COLO829 (cell line): Measurements from ENCODE around the gene GALNT16.
"Not testable (repeated sequence)": the region's sequence is repeated elsewhere in the genome, so short reads cannot be mapped to it uniquely, and the experiment has no call there.

Experiments used
- DNase-seq: peaks from one replicate; pipeline ENCODE4 v3.0.0; 2012; ENCODE audit warnings: low spot score

The GALNT16 gene

GRCh38 chr14:69260190-69260860 lies 367 bp downstream of the GALNT16 start:
- no peak for DNase-seq

GRCh38 chr14:69260861-69261564 lies 1.1 kb downstream of the GALNT16 start:
- no peak for DNase-seq

- no peak for DNase-seq
These were observed 1.9 kb downstream of the GALNT16 start for GRCh38 chr14:69261761-69262331.

GRCh38 chr14:69262516-69262915 lies 2.6 kb downstream of the GALNT16 start:
- DNase-seq: no peak

DNA sequence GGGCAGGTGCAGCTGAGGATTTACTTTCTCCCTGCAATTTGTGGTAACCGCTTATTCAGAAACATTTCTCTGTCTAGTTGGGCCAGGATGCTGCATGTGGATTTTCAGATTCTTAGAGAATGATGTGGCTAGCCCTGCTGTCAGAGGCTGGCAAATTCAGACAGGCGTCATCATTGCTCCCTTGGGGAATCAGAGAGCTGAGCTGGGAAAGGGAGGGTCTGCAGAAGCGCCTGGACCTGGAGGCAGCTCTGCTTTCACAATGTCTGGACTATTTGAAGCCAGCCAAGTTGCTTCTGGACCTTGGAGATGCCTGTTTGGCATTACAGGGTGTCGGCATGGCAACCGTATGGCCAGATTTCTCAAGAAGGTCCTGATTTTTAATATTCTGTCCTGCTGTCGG lies 3.4 kb downstream of the GALNT16 start:
- DNase-seq: no peak

GRCh38 chr14:69263771-69264170 lies 3.8 kb downstream of the GALNT16 start:
- no peak for DNase-seq

GRCh38 chr14:69266572-69267345 lies 6.8 kb downstream of the GALNT16 start:
- no peak for DNase-seq

GRCh38 chr14:69267492-69267891 lies 7.5 kb downstream of the GALNT16 start:
- no peak for DNase-seq

- DNase-seq: no peak
These were observed 8.3 kb downstream of the GALNT16 start for GRCh38 chr14:69268223-69268622.

- no peak for DNase-seq
These were observed 8.8 kb downstream of the GALNT16 start for GRCh38 chr14:69268763-69269162.

GRCh38 chr14:69269381-69269780 lies 9.4 kb downstream of the GALNT16 start:
- DNase-seq: no peak

GRCh38 chr14:69270097-69270496 lies 10.1 kb downstream of the GALNT16 start:
- no peak for DNase-seq

GRCh38 chr14:69270795-69271708 lies 11.1 kb downstream of the GALNT16 start:
- no peak for DNase-seq

GRCh38 chr14:69274321-69274720 lies 14.4 kb downstream of the GALNT16 start:
- no peak for DNase-seq

DNA sequence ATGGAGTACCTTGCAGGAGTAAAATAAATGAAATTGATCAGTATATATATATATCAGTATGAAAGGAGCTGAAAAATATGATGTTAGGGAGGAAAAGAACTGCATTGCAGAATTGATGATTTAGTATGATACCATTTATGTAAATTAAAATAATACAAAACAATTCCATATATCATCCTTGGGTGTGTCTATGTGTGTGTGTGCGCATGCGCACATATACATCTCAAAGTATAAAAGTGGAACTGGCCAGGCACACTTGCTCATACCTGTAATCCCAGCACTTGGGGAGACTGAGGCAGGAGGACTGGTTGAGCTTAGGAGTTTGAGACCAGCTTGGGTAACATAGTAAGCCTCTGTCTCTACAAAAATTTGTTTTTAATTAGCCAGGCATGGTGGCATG lies 15.4 kb downstream of the GALNT16 start:
- no peak for DNase-seq

- DNase-seq: not testable (repeated sequence)
These were observed 17.4 kb downstream of the GALNT16 start for GRCh38 chr14:69277356-69277755.

- no peak for DNase-seq
These were observed 20.9 kb downstream of the GALNT16 start for GRCh38 chr14:69280746-69281291.

DNA sequence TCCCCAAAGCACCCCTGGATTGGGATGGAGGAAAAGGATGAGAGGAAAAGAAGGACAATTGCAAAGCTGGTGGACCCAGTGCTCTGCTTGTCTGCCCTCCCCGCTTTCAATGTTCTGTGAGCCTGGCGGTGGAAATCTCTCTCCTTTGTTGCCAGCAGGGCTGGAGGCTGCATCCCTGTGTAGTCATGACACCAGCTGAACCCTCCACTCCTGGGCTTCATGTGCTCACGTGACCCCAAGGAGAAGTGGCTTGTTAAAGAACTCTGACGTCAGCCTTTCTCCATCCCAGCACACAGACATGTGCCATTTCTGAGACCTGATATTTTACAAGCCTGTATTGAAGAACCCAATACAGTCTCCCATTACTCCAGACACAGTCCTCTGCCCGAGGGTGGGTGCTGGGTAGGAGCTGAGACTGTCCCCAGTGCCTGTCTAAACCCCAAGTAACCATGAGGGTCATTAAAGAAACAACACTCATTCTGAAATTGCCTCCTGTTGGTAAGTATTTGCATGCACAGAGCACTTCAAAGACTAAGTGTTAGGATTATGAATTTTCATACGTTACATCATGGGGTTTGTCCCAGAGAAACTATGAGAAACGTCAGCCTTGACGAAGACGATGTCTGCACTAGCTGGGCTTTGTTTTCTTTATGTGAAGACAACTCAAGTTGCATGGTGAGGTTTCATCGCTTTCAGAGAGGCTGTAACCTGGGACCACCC lies 21.7 kb downstream of the GALNT16 start:
- DNase-seq: no peak

- no peak for DNase-seq
These were observed 22.5 kb downstream of the GALNT16 start for GRCh38 chr14:69282448-69282847.

DNA sequence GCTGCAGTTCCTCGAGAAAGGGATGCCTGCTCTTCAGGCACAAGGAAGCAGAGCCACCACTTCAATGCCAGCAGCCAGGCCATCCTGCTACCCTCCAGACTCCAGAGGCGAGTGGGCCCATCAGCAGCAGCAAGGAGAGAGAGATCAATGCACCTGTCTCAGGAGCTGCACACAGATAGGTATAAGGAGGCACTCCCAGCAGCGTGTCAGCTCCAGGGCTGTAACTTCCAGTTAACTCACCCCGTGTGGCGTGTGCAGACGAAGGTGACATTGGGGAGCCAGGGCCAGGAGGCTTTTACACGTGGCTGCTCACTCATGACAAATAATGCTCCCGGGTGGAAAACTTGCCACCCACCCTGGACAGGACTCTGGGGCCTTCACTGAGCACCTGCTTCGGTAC lies 24.2 kb downstream of the GALNT16 start:
- no peak for DNase-seq
